Upper lobe of left lung (tissue), 4 donors: Measurements from ENCODE around the gene SLC31A2.
"Not testable (repeated sequence)": the region's sequence is repeated elsewhere in the genome, so short reads cannot be mapped to it uniquely, and the experiment has no call there.

Source experiments
- EP300 ChIP-seq, 4 donors: sonication (generic); formaldehyde crosslinking; IDR thresholded peaks; one replicate each; pipeline ENCODE4 v1.5.1; 2017; ENCODE audit warnings: antibody characterized with exemption in 4 of 4, control low read depth in 2 of 4
- POLR2A ChIP-seq, 4 donors: fragments of 450-650 bp; IDR thresholded peaks; one replicate each; pipeline ENCODE4 v1.5.1; 2016 to 2017; ENCODE audit warnings: antibody characterized with exemption in 4 of 4, mild to moderate bottlenecking in 2 of 4
- POLR2AphosphoS5 ChIP-seq, 2 donors: sonication (generic); formaldehyde crosslinking; IDR thresholded peaks; one replicate each; pipeline ENCODE4 v1.5.1; 2017; ENCODE audit warnings: antibody characterized with exemption in 2 of 2
- TF ChIP-seq, protein P1 (sequence below), 6 experiments: fragments of 450-650 bp in 4 of 6; fragments of 200-600 bp in 2 of 6; sonication (generic) in 2 of 6; IDR thresholded peaks; one replicate each; pipeline ENCODE4 v1.5.1; 2016 to 2019; ENCODE audit warnings: antibody characterized with exemption in 6 of 6

DNA sequence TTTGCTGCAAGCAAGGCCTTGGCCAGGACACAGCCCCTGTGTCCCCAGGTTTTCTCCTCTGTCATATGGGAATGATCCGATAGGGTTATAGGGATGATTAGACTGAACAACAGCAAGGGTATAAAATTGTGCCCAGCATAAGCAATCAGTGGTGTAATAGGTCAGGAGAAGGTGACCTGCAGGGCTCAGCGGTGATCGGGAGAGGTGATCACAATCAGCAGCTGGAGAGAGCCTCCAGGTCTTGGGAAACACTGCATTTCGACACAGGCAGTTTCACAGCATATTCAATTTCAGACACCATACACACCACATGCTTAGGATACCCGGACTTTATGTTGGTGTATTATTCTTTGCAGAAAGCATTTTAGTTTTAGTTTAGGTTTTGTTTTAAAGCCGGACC lies 45.5 kb upstream of the SLC31A2 start:
- TF ChIP-seq, protein P1, sequence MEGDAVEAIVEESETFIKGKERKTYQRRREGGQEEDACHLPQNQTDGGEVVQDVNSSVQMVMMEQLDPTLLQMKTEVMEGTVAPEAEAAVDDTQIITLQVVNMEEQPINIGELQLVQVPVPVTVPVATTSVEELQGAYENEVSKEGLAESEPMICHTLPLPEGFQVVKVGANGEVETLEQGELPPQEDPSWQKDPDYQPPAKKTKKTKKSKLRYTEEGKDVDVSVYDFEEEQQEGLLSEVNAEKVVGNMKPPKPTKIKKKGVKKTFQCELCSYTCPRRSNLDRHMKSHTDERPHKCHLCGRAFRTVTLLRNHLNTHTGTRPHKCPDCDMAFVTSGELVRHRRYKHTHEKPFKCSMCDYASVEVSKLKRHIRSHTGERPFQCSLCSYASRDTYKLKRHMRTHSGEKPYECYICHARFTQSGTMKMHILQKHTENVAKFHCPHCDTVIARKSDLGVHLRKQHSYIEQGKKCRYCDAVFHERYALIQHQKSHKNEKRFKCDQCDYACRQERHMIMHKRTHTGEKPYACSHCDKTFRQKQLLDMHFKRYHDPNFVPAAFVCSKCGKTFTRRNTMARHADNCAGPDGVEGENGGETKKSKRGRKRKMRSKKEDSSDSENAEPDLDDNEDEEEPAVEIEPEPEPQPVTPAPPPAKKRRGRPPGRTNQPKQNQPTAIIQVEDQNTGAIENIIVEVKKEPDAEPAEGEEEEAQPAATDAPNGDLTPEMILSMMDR (IDR thresholded peaks at IDR 0.05) = not testable (repeated sequence)
- not testable (repeated sequence) for TF ChIP-seq EP300, POLR2A, POLR2AphosphoS5 (IDR thresholded peaks at IDR 0.05)
